HG03565 (cell line): ENCODE results near the gene DCDC2.
A peak's percentile ranks its signal among the peaks of the same experiment; 100 is the strongest.
"Not testable (repeated sequence)": the region's sequence is repeated elsewhere in the genome, so short reads cannot be mapped to it uniquely, and the experiment has no call there.

Experiments
- ATAC-seq: cut with Tn5 transposase; IDR thresholded peaks from one replicate; pipeline ENCODE4 v1.9.1; 2021; ENCODE audit warnings: mild to moderate bottlenecking, moderate library complexity; ENCODE audit not compliant: unreplicated experiment

Gene DCDC2

DNA sequence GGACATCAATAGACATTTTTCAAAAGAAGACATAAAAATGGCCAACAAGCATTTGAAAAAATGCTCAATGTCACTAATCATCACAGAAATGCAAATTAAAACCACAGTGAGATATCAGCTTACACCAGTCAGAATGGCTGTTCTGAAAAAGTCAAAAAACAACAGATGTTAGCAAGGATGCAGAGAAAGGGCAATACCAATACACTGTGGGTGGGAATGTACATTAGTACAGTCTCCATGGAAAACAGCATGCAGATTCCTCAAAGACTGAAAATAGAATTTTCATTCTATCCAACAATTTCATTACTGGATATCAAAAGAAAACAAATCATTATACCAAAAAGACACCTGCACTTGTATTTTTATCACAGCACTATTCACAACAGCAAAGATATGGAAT, 85.3 kb downstream of the DCDC2 start:
- no peak for ATAC-seq

DNA sequence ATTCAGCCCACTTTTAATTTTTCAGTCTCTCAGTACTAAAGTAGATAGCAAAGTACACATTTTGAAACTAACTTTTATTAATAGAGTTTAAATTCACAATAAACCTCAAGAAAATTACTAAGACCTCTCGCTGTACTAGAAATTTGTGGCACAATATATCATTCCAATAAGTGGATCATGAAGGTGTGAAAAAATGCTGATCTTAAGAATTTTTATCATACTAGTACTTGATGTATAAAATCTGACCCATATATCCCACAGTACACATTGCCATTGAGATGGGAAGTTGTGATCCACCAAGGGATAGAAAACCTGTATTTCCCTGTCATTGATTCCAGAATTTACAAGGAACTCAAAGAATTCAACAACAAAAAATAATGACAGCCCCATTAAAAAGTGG, 85.7 kb downstream of the DCDC2 start:
- no peak for ATAC-seq

DNA sequence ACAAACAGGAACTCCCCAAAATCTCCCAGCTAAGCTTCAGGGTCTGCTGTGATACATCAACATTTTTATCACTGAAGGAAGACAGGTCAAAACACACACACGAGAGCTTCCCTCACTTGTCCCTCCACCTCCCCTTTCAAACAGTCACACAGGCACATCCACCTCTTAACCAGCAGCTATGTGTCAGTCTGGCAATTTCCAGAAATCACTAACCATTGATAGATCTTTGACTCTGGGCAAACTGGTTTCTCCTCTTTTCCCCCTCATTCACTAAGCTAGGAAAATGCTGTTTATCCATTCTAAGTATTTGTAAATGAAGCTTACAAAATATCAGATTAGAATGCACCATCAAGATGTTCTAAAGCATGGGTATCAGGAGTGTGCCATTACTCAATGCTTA, 87.8 kb downstream of the DCDC2 start:
- ATAC-seq, result no peak

DNA sequence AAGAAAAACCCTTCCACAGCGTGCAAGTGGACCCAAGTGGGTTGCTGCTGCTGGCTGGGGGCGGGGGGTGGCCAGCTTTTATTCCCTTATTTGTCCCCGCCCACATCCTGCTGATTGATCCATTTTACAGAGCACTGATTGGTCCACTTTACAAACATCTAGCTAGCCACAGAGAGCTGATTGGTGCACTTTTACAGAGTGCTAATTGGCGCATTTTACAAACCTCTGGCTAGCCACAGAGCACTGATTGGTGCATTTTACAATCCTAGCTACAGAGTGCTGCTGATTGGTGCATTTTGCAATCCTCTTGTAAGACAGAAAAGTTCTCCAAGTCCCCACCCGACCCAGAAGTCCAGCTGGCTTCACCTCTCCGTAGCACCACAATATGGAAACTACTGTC, 99.6 kb downstream of the DCDC2 start:
- not testable (repeated sequence) for ATAC-seq

DNA sequence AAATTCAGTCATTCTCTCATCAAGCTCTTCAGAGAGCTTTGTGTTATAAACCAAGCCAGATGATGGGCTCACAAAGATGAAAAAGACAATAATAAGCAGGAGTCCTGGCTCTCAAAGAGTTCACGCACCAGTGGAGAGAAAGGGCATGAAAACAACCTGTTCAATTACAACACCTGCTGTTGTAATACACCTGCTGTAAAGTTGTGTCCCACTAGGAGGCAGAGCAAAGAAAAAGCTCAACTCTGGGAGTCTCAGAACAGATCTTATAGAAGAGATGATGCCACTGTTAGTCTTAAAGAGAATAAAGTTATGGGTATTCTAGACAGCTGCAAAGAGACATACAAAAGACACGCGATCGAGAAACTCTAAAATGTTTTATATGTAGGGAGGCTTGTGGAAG, 100.6 kb downstream of the DCDC2 start:
- no peak for ATAC-seq

DNA sequence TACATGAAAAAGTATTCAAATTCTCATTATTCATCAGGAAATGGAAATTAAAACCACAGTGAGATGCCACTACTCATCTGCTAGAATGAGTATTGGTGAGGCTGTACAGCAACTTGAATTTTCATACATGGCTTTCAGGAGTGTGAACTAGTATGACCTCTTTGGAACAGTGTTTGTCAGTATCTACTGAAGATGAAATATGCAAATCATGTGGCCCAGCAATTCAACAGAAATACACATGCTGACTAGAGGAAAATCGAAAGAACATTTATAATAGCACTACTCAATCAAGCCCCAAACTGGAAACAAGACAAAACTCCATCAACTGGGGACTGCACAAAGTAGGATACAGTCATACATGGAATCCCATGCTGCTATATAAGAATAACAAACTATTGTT, 102.2 kb downstream of the DCDC2 start:
- ATAC-seq, result peak; percentile 95

DNA sequence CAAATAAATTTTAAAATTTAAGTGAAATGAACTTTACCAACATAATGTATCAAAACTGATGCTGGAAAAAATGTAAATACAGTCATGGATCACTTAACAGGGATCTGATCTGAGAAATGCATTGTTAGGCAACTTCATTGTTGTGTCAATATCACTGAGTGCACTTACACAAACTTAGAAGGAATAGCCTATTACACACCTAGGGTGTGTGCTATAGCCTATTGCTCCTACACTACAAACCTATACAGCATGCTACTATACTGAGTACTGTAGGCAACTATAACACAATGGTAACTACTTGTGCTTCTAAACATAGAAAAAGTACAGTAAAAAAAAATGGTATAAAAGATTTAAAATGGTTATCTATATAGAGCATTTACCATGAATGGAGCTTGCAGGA, 104.5 kb downstream of the DCDC2 start:
- no peak for ATAC-seq

DNA sequence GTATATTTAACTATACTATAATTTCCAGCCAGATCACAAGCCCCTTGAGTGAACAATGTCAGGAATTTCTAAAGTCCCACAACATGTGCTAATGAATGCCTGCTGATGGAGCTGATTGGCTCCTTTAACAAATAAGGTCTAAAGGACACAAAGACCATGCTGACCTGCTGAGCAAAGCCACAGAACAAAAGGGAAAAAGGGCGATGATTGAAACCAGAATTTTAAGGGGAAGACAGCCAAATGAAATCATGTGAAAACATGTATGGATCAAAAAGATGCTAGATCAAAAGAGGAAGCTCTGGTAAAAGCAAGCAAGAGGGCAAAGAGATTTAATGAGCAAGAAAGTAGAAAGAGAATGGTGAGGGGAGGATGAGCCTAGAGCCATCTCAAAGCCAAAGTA, 105.6 kb downstream of the DCDC2 start:
- no peak for ATAC-seq

DNA sequence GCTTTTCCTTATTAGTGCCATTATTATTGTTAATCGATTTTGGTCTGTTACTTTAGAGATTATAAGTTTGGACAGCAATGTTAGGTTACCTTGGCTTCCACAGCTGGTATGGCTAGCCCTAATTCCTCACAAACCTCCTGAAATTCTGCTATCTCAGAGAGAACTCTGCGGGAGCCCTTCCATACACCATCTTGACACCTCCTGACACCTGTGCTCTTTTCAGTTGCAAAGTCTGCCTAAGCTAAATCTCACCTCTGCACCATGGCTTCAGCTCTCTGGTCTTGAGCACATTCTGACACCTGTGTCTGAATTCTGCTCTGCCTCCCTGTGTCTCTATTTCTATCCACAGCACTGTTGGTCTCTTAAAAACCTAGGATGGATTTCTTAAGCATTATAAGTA, 106.5 kb downstream of the DCDC2 start:
- ATAC-seq, result no peak

DNA sequence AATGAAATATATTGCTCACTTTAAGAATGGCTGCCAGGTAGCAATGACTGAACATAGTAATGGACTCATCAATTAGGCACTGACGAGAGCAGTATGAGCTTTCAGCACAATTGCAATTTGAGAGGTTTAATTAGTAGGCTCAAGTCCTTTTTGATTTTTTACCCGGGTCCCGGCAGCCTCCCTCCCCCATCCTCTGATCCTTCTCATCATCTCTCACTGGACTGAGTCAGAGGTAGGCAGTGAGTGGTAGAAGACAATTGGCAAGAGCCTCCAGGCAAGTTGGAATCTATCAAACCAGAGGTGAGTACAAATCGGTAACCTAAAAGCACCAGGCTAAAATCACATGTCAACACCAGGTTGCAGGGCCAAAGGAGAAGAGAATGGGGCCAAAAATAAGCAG, 107.9 kb downstream of the DCDC2 start:
- ATAC-seq, result no peak

DNA sequence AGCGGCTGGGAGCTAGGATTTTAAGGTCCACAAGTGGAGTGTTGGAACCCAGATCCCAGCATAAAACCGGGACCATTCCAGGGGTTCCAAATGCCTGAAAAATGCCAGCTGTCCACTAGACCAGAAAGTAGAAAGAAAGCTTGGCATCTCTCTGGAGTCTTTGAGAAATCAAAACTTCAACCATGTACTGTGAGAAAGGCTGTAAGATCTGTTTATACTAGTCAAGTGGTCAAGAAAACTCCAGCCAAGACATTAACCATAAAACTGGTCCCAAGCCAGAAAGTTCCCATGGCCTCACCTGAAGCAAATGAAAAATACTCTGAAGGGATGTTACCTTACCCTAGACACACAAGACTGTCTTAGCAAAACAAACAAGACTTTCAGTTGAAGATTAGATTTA, 112.6 kb downstream of the DCDC2 start:
- no peak for ATAC-seq

DNA sequence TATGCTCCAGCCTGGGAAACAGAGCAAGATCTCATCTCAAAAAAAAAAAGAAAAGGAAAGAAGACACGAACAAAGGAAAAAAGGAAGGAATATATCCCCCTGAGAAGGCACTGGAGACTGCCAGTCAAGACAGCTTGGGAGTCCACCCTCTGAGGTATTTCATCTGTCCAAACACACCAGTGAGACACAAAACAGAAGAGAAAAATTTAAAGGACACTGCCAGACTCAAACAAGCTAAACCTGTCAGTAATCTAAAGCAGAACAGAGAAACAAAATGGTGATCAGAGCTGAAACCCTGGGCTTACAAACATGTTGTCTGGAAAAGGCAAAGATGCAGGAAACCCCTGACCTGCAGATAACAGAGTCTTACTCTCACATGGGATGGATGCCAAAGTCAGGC, 114.9 kb downstream of the DCDC2 start:
- ATAC-seq, result no peak

DNA sequence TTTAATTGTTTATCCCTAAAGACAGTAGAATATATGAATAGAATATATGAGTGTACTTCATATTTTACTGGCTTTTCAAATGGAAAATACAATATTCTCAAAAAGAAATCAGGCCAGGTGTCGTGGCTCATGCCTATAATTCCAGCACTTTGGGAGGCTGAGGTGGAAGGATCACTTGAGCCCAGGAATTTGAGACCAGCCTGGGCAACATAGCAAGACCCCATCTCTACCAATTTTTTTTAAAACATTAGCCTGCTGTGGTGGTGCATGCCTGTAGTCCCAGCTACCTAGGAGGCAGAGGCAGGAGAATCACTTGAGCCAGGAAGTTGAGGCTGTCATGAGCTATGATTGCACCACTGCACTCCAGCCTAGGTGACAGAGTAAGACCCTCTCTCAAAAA, 116.1 kb downstream of the DCDC2 start:
- ATAC-seq, result not testable (repeated sequence)

DNA sequence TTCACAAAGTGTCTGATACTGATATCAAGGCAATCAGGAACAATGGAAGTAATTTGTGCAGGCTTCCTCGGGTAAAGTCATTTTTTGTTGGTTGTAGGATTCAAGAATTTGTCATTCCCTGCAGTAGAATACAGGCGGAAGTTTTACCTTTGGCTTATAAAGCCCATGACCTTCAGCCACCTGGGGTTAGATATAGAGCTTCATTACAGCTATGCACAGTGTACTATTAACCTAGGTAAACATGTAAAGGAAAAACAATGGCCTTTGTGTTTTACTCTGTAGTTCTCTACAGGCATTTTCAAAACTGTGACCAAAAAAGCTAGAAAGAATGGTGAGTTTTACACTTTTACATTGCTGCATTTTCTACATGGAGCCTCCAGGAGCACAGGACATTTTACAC, 116.9 kb downstream of the DCDC2 start:
- no peak for ATAC-seq

DNA sequence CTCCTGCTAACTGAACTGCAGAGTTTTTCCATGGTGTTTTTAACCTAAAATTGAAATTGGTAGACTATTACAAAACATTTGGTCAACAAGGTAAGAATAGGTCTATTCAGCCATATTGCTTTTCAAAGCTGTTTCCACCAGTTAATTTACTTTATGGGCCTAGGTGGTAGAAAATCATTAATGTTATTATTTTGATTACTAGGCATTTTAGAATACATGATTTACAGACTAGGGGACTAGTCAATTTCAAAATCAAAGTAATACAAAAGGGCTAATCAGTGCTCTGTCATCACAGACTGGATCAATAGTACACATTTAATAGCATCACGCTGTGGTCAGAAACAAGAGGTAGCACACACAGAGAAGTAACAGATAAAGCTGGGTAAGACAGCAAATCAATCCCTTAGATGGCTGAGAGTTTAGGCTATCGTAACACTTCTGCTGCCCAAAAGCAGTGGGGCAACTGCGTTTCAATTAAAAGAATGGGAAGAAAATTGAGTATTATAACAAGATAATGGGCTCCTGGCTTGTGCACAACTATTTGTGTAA, 117.4 kb downstream of the DCDC2 start:
- ATAC-seq, result no peak

DNA sequence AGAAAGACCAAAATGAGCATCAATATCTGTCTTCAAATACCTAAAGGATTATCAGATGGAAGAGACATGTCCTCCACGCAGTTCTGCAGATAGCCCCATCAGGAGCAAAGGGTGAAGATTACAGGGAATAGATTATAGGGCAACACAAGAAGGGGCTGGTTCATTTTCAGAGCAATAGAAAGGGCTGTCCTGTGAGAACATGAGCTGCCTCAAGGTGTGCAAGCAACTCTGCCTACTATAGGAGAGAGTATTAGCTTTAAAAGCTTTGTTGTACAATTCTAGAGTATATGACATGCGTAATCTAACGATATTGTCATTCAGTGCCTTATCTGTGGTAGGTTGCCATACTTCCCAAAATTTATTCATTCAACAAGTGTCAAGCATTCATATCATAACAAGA, 119.2 kb downstream of the DCDC2 start:
- no peak for ATAC-seq

DNA sequence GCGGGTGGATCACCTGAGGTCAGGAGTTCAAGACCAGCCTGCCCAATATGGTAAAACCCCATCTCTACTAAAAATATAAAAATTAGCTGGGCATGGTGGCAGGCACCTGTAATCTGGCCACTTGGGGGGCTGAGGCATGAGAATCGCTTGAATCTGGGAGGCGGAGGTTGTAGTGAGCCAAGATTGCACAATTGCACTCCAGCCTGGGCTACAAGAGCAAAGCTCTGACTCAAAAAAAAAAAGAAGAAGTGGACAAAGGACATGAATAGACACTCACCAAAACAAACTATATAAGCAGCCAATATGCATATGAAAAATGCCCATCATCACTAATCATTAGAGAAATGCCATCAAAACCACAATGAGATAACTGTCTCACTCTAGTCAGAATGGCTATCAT, 121.1 kb downstream of the DCDC2 start:
- not testable (repeated sequence) for ATAC-seq

DNA sequence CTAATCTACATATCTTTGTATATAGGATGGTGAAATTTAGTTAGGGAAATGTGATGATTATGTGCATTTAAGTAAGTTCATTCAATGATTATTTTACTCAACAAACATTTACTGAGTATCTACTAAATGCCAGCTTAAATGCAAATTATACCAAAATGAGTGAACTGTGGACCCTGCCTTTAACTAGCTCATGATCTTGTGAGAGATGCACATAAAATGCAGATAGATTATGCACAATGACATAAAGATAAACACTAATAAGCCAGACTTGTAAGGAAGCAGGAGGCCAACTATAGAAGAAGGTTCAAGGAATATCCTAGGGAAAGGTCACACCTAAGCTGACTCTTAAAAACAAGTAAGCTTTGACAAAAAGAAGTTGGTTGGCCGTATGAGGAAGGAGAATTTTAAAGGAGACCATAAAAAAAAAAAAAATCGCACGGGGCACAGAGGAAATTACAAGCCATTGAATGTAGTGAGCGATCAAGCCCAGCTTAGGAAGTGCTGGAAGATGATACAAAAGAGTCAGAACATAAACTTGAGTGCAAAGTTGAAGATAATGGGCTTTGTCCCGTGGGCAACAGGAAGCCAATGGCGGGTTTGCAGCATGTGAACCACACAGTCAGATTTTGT, 123.9 kb downstream of the DCDC2 start:
- ATAC-seq, result no peak

DNA sequence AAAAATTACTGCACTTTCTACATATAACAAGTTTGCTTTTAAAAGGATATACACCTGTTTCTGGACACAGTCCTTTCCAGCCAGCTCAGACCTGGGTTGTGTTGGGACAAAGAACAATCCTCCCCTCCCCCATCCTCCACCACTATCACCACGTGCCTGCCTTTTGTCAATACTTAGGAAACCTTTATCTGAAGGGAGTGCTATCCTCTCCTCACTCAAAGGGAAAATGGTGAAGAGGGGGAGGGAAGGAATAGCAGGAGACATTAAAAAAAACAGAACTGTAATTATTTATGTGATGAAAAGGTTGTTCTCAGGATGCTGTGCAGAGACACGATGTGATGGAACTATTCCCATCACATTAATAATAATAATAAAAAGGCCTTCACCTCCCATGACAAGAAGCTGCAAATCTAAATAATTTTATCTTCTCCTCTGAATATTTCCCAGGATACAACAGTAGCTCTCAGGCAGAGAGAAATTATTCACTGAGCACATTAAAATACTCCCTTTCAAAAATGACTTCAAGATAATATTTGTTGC, 126.4 kb downstream of the DCDC2 start:
- no peak for ATAC-seq

DNA sequence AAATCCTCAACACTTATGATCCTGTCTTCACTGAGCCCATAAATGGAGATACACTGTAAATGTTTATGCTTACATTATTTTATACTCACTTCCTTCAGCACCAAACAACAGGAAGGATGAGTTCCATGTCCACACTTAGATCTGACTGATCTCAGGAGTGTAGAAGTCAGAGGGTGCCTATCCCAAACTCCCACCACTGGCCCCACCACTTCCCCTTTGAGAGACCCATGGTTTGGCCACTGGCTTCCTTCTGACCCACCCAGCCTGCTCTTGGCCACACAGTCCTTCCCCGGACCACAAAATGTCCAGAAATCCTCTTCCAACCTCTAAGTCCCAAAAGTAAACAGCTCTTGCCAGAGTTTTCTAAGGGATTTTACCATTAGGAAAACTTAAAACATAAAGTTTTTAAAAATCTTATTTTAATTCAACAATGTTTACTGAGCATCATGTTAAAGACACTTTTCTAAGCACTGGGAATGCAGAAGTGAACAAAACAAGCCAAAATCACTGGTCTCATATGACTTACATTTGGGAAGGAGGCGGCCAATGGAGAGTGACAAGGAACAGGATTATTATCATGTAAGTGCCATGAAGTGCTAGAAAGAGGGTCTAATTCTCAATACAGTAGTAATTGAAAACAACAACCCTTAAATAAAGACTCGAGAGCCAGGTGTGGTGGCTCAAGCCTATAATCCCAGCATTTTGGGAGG, 128.0 kb downstream of the DCDC2 start:
- ATAC-seq, result no peak

DNA sequence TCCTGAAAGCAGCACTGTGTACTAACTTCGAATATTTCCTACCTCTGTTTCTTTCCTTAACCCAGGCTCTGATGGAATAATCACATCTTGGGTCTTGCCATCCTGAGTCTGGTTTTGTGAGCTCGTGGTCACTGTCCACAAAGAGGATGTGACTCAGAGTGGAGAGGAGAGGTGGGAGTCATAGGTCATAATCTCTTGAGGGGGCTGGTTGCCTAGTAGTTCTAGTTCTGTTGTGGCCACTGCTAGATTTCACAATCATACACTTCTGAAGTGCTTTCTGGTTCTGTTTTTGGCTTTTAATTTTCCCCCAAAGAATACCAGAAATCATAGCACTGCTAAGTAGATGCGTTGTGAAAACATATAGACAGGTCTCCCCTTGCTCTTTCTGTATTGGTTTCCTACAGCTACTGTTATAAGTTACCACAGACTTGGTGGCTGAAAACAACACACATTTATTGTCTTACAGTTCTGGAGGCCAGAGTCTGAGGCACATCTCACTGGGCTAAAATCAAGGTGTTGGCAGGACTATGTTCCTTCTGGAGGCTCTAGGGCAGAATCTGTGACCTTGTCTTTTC, 129.1 kb downstream of the DCDC2 start:
- peak; percentile 65 for ATAC-seq

DNA sequence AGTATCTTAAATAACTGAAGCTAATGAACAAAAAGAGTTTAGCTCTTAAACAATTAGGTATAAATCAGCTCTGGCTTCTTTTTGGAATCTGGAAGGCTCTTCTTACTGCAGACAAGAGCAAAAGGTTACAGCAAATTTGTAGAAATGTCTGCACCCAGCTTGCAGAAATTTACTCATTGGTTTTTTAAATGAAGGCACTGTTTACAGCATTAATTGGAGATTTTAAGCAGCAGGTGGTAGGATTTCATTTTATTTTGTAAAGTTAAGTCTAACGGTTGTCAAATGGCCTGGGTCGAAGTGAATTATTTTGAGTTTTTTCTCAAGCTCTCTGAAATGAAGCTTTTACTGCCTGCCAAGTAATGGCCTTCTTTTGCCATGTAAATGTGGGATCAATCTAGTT, 129.7 kb downstream of the DCDC2 start:
- ATAC-seq, result no peak
